ENCODE data around the gene USP7. TPM values are rescaled to one million over a fixed set of nuclear protein-coding genes. Genes with fewer than 3 reads are reported as not detected.

The USP7 gene
- total and polyA plus RNA-seq, 3 experiments from 2014 or later, result 12.6 to 192 (median 189) TPM

- H3K36me3 ChIP-seq (ENCODE audit: insufficient read depth, low read length), result peaks cover 41% of the 10 kb centered on the region
- no peak overlapping the region for H3K4me3 ChIP-seq (ENCODE audit: low read length)
- peaks cover 0 to 1% of the 10 kb centered on the region in 2 donors for H3K27me3 Mint-ChIP-seq
- no peak overlapping the region for H3K27ac ChIP-seq (ENCODE audit: low read depth, low read length)
- no peaks in the 10 kb centered on the region for H3K27me3 ChIP-seq (ENCODE audit: insufficient read depth, low read length, poor library complexity, severe bottlenecking)
- peak overlapping the region; percentile 75 to 95 (median 87) for H3K27ac Mint-ChIP-seq
- peak overlapping the region in 5 of 7 donors; percentile 41 to 68 (median 57) for H3K4me3 Mint-ChIP-seq
- peaks cover 0 to 2% (median 0%) of the 10 kb centered on the region in 5 donors for H3K9me3 Mint-ChIP-seq
- CTCF ChIA-PET, result interaction anchor here (1.6 to 4.9 kb wide), 3 partner anchors 11 to 243 kb away, joined by 3 to 20 read pairs (median 9); partner anchors contain the start of gene LITAFD
- peaks cover 11 to 32% (median 23%) of the 10 kb centered on the region in 3 donors for H3K4me1 Mint-ChIP-seq
- H3K36me3 Mint-ChIP-seq, result peaks cover 10 to 69% (median 22%) of the 10 kb centered on the region in 3 donors
- POLR2A ChIA-PET, result interaction anchor here (0.6 to 0.8 kb wide), 3 partner anchors 72 to 199 kb away, joined by 3 to 10 read pairs (median 8); partner anchors contain the start of gene HAPSTR1
- no peak for DNase-seq
- H3K9me3 ChIP-seq (ENCODE audit: low read length), result no peaks in the 10 kb centered on the region
- H3K4me1 ChIP-seq (ENCODE audit: insufficient read depth, low read length), result no peaks in the 10 kb centered on the region
Observed at GRCh38 chr16:8892101-8892575, 71.6 kb downstream of the USP7 start.

- CTCF ChIA-PET, result interaction anchor here (1.6 to 4.9 kb wide), 3 partner anchors 10 to 244 kb away, joined by 3 to 20 read pairs (median 9); partner anchors contain the start of gene LITAFD
- no peak overlapping the region for H3K27ac ChIP-seq (ENCODE audit: low read depth, low read length)
- peaks cover 3% of the 10 kb centered on the region for H3K4me1 ChIP-seq (ENCODE audit: insufficient read depth, low read length)
- H3K9me3 Mint-ChIP-seq, result peaks cover 0 to 2% (median 0%) of the 10 kb centered on the region in 5 donors
- peaks cover 5 to 7% of the 10 kb centered on the region in 2 donors for H3K27me3 Mint-ChIP-seq
- POLR2A ChIA-PET, result interaction anchor here (1.2 kb wide), 1 partner anchor 11 kb away, joined by 3 read pairs; no protein-coding TSS in a partner anchor
- H3K9me3 ChIP-seq (ENCODE audit: low read length), result no peaks in the 10 kb centered on the region
- peak overlapping the region in 5 of 8 donors; percentile 86 to 95 (median 89) for H3K27ac Mint-ChIP-seq
- H3K36me3 ChIP-seq (ENCODE audit: insufficient read depth, low read length), result peaks cover 26% of the 10 kb centered on the region
- H3K4me3 Mint-ChIP-seq, result no peak overlapping the region
- DNase-seq, result no peak
- H3K4me1 Mint-ChIP-seq, result peaks cover 17 to 41% (median 34%) of the 10 kb centered on the region in 3 donors
- no peaks in the 10 kb centered on the region for H3K27me3 ChIP-seq (ENCODE audit: insufficient read depth, low read length, poor library complexity, severe bottlenecking)
- no peak overlapping the region for H3K4me3 ChIP-seq (ENCODE audit: low read length)
- peaks cover 4 to 57% (median 21%) of the 10 kb centered on the region in 3 donors for H3K36me3 Mint-ChIP-seq
Observed at GRCh38 chr16:8890549-8890921, 73.2 kb downstream of the USP7 start.

- H3K9me3 ChIP-seq (ENCODE audit: low read length), result no peaks in the 10 kb centered on the region
- H3K4me1 ChIP-seq (ENCODE audit: insufficient read depth, low read length), result peaks cover 7% of the 10 kb centered on the region
- POLR2A ChIA-PET, result interaction anchor here (1.2 kb wide), 1 partner anchor 12 kb away, joined by 3 read pairs; no protein-coding TSS in a partner anchor
- H3K36me3 Mint-ChIP-seq, result peaks cover 4 to 51% (median 19%) of the 10 kb centered on the region in 3 donors
- H3K27ac Mint-ChIP-seq, result peak overlapping the region in 1 of 8 donors; percentile 88
- no peaks in the 10 kb centered on the region for H3K27me3 ChIP-seq (ENCODE audit: insufficient read depth, low read length, poor library complexity, severe bottlenecking)
- no peak overlapping the region for H3K4me3 Mint-ChIP-seq
- H3K27ac ChIP-seq (ENCODE audit: low read depth, low read length), result no peak overlapping the region
- peaks cover 10 to 11% of the 10 kb centered on the region in 2 donors for H3K27me3 Mint-ChIP-seq
- H3K36me3 ChIP-seq (ENCODE audit: insufficient read depth, low read length), result peaks cover 20% of the 10 kb centered on the region
- CTCF ChIA-PET, result interaction anchor here (1.0 to 4.9 kb wide), 4 partner anchors 9 to 118 kb away, joined by 3 to 20 read pairs (median 6); partner anchors contain the start of genes CARHSP1 and LITAFD
- peaks cover 0 to 2% (median 0%) of the 10 kb centered on the region in 5 donors for H3K9me3 Mint-ChIP-seq
- peaks cover 20 to 44% (median 34%) of the 10 kb centered on the region in 3 donors for H3K4me1 Mint-ChIP-seq
- no peak for DNase-seq
- H3K4me3 ChIP-seq (ENCODE audit: low read length), result no peak overlapping the region
Observed at GRCh38 chr16:8889893-8890548, 73.7 kb downstream of the USP7 start.

- H3K4me3 Mint-ChIP-seq, result no peak overlapping the region
- peak overlapping the region in 1 of 8 donors; percentile 39 for H3K27ac Mint-ChIP-seq
- no peak for DNase-seq
- H3K36me3 Mint-ChIP-seq, result peaks cover 0 to 43% (median 14%) of the 10 kb centered on the region in 3 donors
- peaks cover 20 to 44% (median 34%) of the 10 kb centered on the region in 3 donors for H3K4me1 Mint-ChIP-seq
- H3K27ac ChIP-seq (ENCODE audit: low read depth, low read length), result no peak overlapping the region
- H3K36me3 ChIP-seq (ENCODE audit: insufficient read depth, low read length), result peaks cover 12% of the 10 kb centered on the region
- ChIA-PET CTCF (interaction anchor here (1.0 to 4.9 kb wide), 3 partner anchors 9 to 119 kb away, joined by 3 to 20 read pairs (median 4); partner anchors contain the start of gene CARHSP1), POLR2A (interaction anchor here (1.2 kb wide), 1 partner anchor 13 kb away, joined by 3 read pairs; no protein-coding TSS in a partner anchor)
- H3K4me1 ChIP-seq (ENCODE audit: insufficient read depth, low read length), result peaks cover 7% of the 10 kb centered on the region
- H3K9me3 Mint-ChIP-seq, result peaks cover 0 to 2% (median 0%) of the 10 kb centered on the region in 5 donors
- no peaks in the 10 kb centered on the region for H3K9me3 ChIP-seq (ENCODE audit: low read length)
- no peak overlapping the region for H3K4me3 ChIP-seq (ENCODE audit: low read length)
- H3K27me3 Mint-ChIP-seq, result peaks cover 10 to 12% of the 10 kb centered on the region in 2 donors
- no peaks in the 10 kb centered on the region for H3K27me3 ChIP-seq (ENCODE audit: insufficient read depth, low read length, poor library complexity, severe bottlenecking)
Observed at GRCh38 chr16:8888951-8889892, 74.5 kb downstream of the USP7 start.

GRCh38 chr16:8887952-8888560 is 75.7 kb downstream of the USP7 start:
- Histone ChIP-seq H3K9me3 (ENCODE audit: low read length) (no peaks in the 10 kb centered on the region), H3K27me3 (ENCODE audit: insufficient read depth, low read length, poor library complexity, severe bottlenecking) (no peaks in the 10 kb centered on the region), H3K36me3 (ENCODE audit: insufficient read depth, low read length) (peaks cover under 1% of the 10 kb centered on the region), H3K27ac (ENCODE audit: low read depth, low read length) (no peak overlapping the region), H3K4me3 (ENCODE audit: low read length) (no peak overlapping the region), H3K4me1 (ENCODE audit: insufficient read depth, low read length) (peaks cover 7% of the 10 kb centered on the region)
- peaks cover 0 to 2% (median 0%) of the 10 kb centered on the region in 5 donors for H3K9me3 Mint-ChIP-seq
- peaks cover 20 to 42% (median 27%) of the 10 kb centered on the region in 3 donors for H3K4me1 Mint-ChIP-seq
- CTCF ChIA-PET, result interaction anchor here (4.9 kb wide), 1 partner anchor 120 kb away, joined by 20 read pairs; no protein-coding TSS in a partner anchor
- peak overlapping the region in 2 of 8 donors; percentile 47 to 84 for H3K27ac Mint-ChIP-seq
- POLR2A ChIA-PET, result no interaction called here
- H3K4me3 Mint-ChIP-seq, result no peak overlapping the region
- DNase-seq, result no peak
- H3K36me3 Mint-ChIP-seq, result peaks cover 0 to 32% (median 10%) of the 10 kb centered on the region in 3 donors
- H3K27me3 Mint-ChIP-seq, result peaks cover 10 to 17% of the 10 kb centered on the region in 2 donors

- Mint-ChIP-seq H3K36me3 (peaks cover 0 to 25% (median 9%) of the 10 kb centered on the region in 3 donors), H3K9me3 (peaks cover 0 to 2% (median 0%) of the 10 kb centered on the region in 5 donors), H3K27me3 (peaks cover 10 to 17% of the 10 kb centered on the region in 2 donors), H3K4me1 (peaks cover 20 to 36% (median 23%) of the 10 kb centered on the region in 3 donors), H3K27ac (peak overlapping the region in 5 of 8 donors; percentile 38 to 84 (median 61)), H3K4me3 (peak overlapping the region in 1 of 7 donors; percentile 50)
- Histone ChIP-seq H3K9me3 (ENCODE audit: low read length) (no peaks in the 10 kb centered on the region), H3K27me3 (ENCODE audit: insufficient read depth, low read length, poor library complexity, severe bottlenecking) (no peaks in the 10 kb centered on the region), H3K4me3 (ENCODE audit: low read length) (no peak overlapping the region), H3K36me3 (ENCODE audit: insufficient read depth, low read length) (no peaks in the 10 kb centered on the region), H3K4me1 (ENCODE audit: insufficient read depth, low read length) (peaks cover 7% of the 10 kb centered on the region), H3K27ac (ENCODE audit: low read depth, low read length) (no peak overlapping the region)
- ChIA-PET CTCF (no interaction called here), POLR2A (no interaction called here)
- DNase-seq, result no peak
Observed at GRCh38 chr16:8887431-8887765, 76.3 kb downstream of the USP7 start.

Measured in CD8-positive, alpha-beta memory T cell (primary cell).